GM23248 (cell line): ENCODE measurements around the gene DTWD2.

Source experiments
- EZH2 ChIP-seq: fragments of 200-600 bp; sonication (generic); IDR thresholded peaks from 2 replicates; pipeline ENCODE4 v1.6.1; 2018; ENCODE audit warnings: antibody characterized with exemption, mild to moderate bottlenecking; ENCODE audit not compliant: insufficient read depth, poor library complexity, severe bottlenecking
- EZH2phosphoT487 ChIP-seq: fragments of 200-600 bp; sonication (generic); IDR thresholded peaks from 2 replicates; pipeline ENCODE4 v1.6.1; 2018; ENCODE audit warnings: antibody characterized with exemption, moderate library complexity, mild to moderate bottlenecking, low read depth; ENCODE audit not compliant: insufficient read depth

DNA sequence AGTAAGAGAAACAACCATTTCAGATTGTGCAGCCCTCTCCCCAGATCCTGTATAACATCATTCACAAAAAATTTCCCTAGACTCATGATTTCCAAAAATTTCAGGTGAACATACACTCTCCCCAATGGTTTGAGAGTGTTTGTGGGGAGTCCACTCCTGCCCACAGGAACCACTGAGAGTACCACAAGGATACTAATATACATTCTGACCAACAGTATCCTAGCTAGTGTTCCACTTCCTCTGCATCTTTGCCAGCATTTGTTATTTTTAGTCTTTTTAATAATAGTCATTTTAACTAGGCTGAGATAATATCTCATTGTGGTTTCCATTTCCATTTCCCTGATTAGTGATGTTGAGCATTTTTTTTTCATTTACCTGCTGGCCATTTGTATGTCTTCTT, 155.4 kb downstream of the DTWD2 start:
- TF ChIP-seq EZH2 = no peak
- TF ChIP-seq EZH2phosphoT487 = no peak
